LHCN-M2 (cell line): Measurements from ENCODE around the gene WAPL. TPM values are rescaled to one million over a fixed set of nuclear protein-coding genes. Genes with fewer than 3 reads are reported as not detected.
"Not testable (repeated sequence)": the region's sequence is repeated elsewhere in the genome, so short reads cannot be mapped to it uniquely, and the experiment has no call there.

Experiments
- DNase-seq: peaks from one replicate; pipeline ENCODE4 v3.0.0-alpha.2; 2012; ENCODE audit warnings: low read depth
- polyA plus RNA-seq: library from polyadenylated mRNA; unstranded; fragments of >200 nt; gene quantifications from one replicate; pipeline ENCODE4 v1.2.1, GENCODE V29; 2012; ENCODE audit warnings: missing spikeins
- total RNA-seq: library from RNA; depleted of rRNA; stranded (reverse); fragments of >200 nt; gene quantifications from 2 replicates; pipeline ENCODE4 v1.2.3, GENCODE V29; 2014; rRNA removed

Gene WAPL
- 31.8 and 36.6 TPM in 2 replicates for total RNA-seq
- polyA plus RNA-seq = 14.2 TPM

DNA sequence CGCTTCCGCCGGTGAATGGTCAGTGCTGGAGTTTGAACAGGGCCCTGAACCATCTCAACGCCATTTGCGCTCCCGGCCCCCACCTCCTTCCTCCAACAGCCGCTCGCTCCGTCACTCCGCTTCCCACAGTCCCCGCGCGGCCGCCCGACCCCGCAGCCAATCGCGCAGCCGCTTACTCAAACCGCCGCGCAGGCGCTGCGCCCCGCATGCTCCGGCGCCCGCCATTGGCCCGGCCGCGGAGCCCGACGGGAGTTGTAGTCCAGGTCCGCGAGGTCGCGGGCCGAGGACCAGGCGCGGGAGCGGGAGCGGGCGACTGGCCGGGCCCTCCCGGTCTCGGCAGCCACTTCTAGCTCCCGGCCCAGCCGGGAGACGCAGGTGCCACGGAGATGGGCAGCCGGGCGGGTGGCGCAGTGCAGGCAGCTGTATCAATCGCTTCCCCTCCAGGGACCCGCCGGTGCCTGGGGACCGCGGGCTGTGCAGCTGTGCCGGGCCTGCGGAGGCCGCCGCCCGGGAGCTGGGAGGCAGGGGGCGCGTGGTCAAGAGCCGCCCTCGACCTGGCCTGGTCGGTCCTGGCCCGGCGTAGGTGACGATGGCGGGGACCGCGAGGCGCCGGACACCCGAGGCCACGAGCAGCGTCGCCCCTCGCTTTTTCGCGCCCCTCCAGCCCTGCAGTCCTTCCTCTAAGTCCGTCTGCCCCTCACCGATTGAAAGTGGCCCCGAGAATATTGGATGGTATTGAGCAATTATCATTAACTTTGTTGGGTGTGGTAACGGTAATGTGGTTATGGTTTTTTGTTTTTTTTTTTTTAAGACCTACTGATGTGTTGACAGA is at the start of gene WAPL:
Gene WAPL, minus strand, starts transcription at position 115 of the 832 bp plus-strand sequence. CDS start 3,723 bp downstream, outside the sequence.
- DNase-seq = peak; percentile 90

GRCh38 chr10:86569335-86569734 is 47.7 kb upstream of the WAPL start:
- DNase-seq = no peak

- not testable (repeated sequence) for DNase-seq
Observed at GRCh38 chr10:86566518-86566917, 44.9 kb upstream of the WAPL start.

- DNase-seq = not testable (repeated sequence)
Observed at GRCh38 chr10:86563338-86563737, 41.7 kb upstream of the WAPL start.

DNA sequence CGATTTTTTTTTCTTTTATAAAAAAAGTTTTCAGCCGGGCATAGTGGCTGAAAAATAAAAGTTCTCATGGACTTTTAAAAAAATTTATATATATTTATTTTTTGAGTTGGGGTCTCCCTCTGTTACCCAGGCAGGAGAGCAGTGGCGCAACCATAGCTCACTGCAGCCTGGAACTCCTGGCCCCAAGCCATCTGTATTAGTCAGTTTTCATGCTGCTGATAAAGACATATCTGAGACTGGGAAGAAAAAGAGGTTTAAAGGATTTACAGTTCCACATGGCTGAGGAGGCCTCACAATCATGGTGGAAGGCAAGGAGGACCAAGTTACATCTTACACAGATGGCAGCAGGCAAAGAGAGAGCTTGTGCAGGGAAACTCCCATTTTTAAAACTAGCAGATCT is 37.1 kb upstream of the WAPL start:
- peak; percentile 8 for DNase-seq

- DNase-seq = no peak
Observed at GRCh38 chr10:86556933-86557649, 35.5 kb upstream of the WAPL start.

DNA sequence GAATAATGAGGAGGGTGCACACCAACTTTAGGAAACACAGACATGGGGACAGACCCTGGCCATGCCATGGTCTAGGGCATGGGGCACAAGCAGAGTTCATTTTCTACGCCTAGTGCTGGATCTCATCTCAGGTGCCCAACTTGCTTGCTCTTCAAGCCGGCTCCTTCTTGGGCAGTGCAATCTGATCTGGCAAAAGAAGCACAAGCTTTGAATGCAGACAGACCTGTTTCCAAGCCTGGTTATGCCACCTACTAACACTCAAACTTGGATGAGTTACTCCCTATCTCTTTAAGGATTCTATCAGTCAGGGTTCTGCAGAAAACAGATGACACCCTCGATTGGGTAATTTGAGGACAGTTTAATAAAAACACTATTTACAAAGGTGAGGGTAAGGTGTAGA is 34.9 kb upstream of the WAPL start:
- DNase-seq = no peak

GRCh38 chr10:86553639-86554038 is 32.0 kb upstream of the WAPL start:
- DNase-seq = no peak

DNA sequence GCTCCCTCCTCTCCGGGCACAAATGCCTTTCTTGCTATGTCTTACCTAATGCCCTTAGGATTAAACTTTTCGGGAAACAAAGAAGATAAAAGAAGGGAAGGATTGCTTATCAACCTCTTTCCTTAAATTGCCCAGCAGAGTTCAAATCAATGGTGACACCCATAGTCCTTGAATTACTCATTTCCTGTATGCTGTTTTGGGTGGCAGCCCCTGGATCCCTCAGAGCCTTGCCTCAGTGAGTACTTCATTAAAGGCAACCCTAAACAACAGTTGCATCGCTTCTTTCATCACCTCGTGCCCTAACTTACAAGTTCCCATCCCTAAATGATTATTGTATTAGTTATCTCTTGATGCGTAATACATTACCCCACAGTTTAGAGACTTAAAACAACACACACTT is 31.6 kb upstream of the WAPL start:
- no peak for DNase-seq

DNA sequence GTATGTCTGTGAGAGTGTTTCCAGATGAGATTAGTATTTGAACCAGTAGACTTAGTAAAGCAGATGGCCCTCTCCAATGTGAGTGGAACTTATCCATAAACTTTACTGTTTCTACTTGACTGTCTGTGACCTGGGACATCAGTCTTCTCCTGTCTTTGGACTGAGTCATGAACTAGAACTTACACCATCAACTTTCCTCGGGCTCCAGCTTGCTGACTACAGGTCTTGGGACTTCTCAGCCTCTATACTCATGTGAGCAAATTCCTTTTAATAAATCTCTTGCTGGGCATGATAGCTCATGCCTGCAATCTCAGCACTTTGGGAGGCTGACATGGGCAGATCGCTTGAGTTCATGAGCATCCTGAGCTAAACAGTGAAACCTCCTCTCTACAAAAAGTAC is 25.7 kb upstream of the WAPL start:
- no peak for DNase-seq

DNA sequence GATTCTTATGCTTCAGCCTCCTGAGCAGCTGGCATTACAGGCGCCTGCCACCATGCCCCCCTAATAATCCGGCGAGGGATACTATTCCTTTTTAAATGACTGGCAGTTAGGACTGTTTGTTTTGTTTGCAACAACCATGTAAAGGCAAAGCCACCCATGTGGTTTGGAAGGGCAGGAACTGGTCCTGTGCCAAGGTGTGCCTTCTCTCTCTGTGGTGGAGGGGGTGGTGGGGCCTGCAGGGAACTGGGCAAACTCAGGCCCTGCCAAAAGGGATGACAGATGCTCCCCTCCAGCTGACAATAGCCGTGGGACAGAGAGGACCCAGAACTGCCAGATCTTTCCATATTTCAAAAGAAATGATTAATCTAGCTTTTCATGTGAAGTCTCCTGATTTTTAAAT is 23.5 kb upstream of the WAPL start:
- DNase-seq = peak; percentile 63

DNA sequence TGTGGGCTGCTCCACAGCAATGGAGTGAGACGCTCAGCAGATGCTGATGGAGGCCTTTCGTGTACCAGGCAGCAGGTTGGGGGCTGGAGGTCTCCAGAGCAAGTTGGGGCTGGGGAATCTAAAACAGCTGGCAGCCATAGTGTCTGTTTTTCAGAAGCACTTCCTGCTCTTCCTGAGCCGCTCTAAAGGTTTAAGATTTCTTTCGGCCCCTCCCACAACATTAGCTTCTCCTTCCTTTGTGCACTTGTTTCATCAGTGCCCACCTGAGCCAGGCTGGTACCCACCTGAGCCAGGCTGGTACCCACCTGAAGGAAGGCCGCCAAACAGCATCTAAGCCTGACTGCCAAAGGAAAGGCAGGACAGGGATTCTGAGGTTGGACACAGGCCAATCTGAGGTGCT is 18.4 kb upstream of the WAPL start:
- DNase-seq = no peak

- DNase-seq = no peak
Observed at GRCh38 chr10:86538547-86538946, 17.0 kb upstream of the WAPL start.

GRCh38 chr10:86538040-86538439 is 16.4 kb upstream of the WAPL start:
- DNase-seq = not testable (repeated sequence)

DNA sequence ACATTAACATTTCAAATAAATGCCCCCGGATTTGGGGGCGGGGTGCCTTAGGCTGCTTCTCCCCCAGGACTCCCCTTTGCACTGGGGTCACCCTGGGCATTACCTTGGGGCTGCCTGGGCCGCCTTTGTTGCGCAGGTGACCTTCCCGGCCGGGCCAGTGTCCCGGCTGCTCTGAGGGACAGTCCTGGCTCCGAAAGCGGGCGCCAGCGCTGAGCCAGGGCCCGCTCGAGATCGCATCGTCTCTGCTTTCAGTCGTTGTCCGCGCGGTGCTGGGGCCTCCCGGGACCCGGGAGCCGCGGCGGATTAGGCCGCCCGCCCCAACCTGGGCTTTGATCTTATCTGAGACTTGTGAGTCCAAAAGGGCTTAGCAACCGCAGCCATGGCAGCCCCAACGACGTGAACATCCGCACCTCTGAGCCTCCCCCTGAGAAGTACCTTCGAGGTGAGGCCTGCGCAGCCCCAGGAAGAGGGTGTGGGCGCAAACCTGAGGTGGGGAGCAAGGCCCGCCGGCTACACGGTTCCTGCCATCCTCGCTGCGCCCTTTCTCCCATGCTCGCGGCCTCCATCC is 14.8 kb upstream of the WAPL start:
- DNase-seq = no peak

- no peak for DNase-seq
Observed at GRCh38 chr10:86535132-86535882, 13.7 kb upstream of the WAPL start.

GRCh38 chr10:86533328-86533727 is 11.7 kb upstream of the WAPL start:
- DNase-seq = no peak

- DNase-seq = not testable (repeated sequence)
Observed at GRCh38 chr10:86528736-86529135, 7.1 kb upstream of the WAPL start.

GRCh38 chr10:86526606-86527005 is 5.0 kb upstream of the WAPL start:
- DNase-seq = no peak

DNA sequence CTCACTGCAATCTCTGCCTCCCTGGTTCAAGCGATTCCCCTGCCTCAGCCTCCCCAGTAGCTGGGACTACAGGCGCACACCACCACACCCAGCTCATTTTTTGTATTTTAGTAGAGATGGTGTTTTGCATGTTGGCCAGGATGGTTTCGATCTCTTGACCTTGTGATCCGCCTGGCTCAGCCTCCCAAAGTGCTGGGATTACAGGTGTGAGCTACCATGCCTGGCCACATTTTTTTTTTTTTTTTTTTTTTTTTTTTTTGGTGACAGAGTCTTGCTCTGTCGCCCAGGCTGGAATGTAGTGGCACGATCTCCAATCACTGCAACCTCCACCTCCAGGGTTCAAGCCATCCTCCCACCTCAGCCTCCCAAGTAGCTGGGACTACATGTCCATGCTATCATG is 4.1 kb upstream of the WAPL start:
- DNase-seq = not testable (repeated sequence)

DNA sequence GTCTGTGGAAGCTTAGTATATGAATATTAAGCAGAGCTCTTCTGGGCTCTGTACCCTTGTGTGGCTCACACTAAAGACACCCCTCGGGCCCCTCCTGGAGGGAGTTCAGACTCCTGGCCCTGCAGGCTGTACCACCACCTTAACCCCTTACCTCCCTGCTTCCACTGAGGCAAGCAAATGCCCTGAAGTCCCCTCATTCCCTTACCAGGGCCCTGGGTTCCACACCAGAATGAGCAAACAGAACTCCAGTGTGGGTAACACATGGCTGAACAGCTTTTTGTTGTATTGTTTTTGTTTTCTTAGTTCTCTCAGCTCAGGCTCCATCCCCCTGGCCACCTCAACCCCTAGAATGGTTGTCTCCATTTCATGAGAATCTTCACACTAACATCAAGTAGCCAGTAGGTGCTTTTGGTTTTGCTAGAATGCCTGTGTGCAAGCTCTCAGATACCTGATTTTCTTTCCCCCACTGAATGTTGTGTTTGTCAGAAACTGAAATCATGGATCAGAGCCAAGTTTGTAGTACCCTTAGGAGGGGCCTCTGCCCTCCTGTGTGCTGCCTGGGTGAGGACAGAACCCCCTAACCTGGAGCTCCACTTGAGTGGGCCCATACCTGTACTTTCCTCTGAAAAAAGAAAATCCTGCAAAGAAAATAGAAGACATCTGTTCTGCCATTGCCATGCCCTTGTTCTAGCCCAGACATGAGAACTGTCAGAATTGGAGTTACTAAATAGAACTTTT is 2.8 kb upstream of the WAPL start:
- DNase-seq = no peak
